Testis (tissue), 3 donors: ENCODE data around the gene ZNF791. TPM values are rescaled to one million over a fixed set of nuclear protein-coding genes. Genes with fewer than 3 reads are reported as not detected.
"Not testable (repeated sequence)": the region's sequence is repeated elsewhere in the genome, so short reads cannot be mapped to it uniquely, and the experiment has no call there.

Experiments
- DNase-seq: peaks from one replicate; pipeline ENCODE4 v3.0.0-alpha.2; 2019
- H3K27ac ChIP-seq, 2 donors: fragments of 200-600 bp; sonication (generic); one replicate each; pipeline ENCODE4 v1.5.1; 2019
- H3K27me3 ChIP-seq: fragments of 200-600 bp; sonication (generic); one replicate; pipeline ENCODE4 v1.5.1; 2019
- H3K36me3 ChIP-seq: fragments of 200-600 bp; sonication (generic); one replicate; pipeline ENCODE4 v1.5.1; 2017; ENCODE audit warnings: low read depth; ENCODE audit errors: missing control alignments
- H3K4me1 ChIP-seq: fragments of 200-600 bp; sonication (generic); one replicate; pipeline ENCODE4 v1.5.1; 2019
- H3K4me3 ChIP-seq, 2 donors: fragments of 200-600 bp; sonication (generic); one replicate each; pipeline ENCODE4 v1.5.1; 2017 to 2019
- H3K9me3 ChIP-seq: fragments of 200-600 bp; sonication (generic); one replicate; pipeline ENCODE4 v1.5.1; 2017
- CTCF ChIP-seq, 3 experiments: fragments of 450-650 bp in 2 of 3; fragments of 200-600 bp in 1 of 3; sonication (generic) in 1 of 3; IDR thresholded peaks; one replicate each; pipeline ENCODE4 v1.5.1; 2016 to 2019; ENCODE audit warnings: antibody characterized with exemption in 3 of 3, mild to moderate bottlenecking in 2 of 3, moderate library complexity in 1 of 3
- POLR2A ChIP-seq: fragments of 450-650 bp; IDR thresholded peaks from one replicate; pipeline ENCODE4 v1.6.1; 2017; ENCODE audit warnings: antibody characterized with exemption, mild to moderate bottlenecking, moderate library complexity
- WGBS, 2 donors: methylation state at CpG; one replicate each; pipeline ENCODE4 v1.1.5; 2018; 5-methylcytosine and 5-hydroxymethylcytosine counted together
- intact Hi-C: fragments of 100-400 bp; cut with DNase I; formaldehyde crosslinking; loops from one replicate; pipeline ENCODE4 v1.15.1; 2023; ENCODE audit warnings: low total_unique reads
- polyA plus RNA-seq: library from polyadenylated mRNA; stranded (reverse); fragments of 350-450 nt; fragmentation: Illumina TruSeq; extraction: RNeasy Lipid Tissue Mini Kit (QIAGEN cat#74804); gene quantifications from one replicate; pipeline ENCODE4 v1.2.3, GENCODE V29; 2014; ENCODE audit warnings: low read depth, low replicate concordance; ENCODE audit not compliant: insufficient read depth
- total RNA-seq, 2 donors: library from RNA; depleted of rRNA; stranded (reverse); fragments of >200 nt; gene quantifications; one replicate each; pipeline ENCODE4 v1.2.3, GENCODE V29; 2016

The ZNF791 gene
- total and polyA plus RNA-seq, 3 donors from 2014 or later, result 9.3 to 17.2 (median 16.1) TPM

GRCh38 chr19:12675399-12675798 lies 64.7 kb downstream of the ZNF791 start:
- Histone ChIP-seq H3K36me3 (no peaks in the 10 kb centered on the region), H3K9me3 (no peaks in the 10 kb centered on the region), H3K27me3 (no peaks in the 10 kb centered on the region), H3K27ac (no peak overlapping the region), H3K4me3 (no peak overlapping the region), H3K4me1 (peaks cover 9% of the 10 kb centered on the region)
- no peak for TF ChIP-seq POLR2A
- TF ChIP-seq CTCF (IDR thresholded peaks at IDR 0.05), result no peak
- DNase-seq, result no peak
- intact Hi-C loops, result no loop called here
- WGBS, 2 donors, result 95% methylated on average over 8 to 10 of the region's 10 CpGs

GRCh38 chr19:12675940-12676339 lies 65.2 kb downstream of the ZNF791 start:
- Histone ChIP-seq H3K9me3 (no peaks in the 10 kb centered on the region), H3K4me1 (peaks cover 10% of the 10 kb centered on the region), H3K4me3 (no peak overlapping the region), H3K36me3 (no peaks in the 10 kb centered on the region), H3K27me3 (no peaks in the 10 kb centered on the region), H3K27ac (no peak overlapping the region)
- TF ChIP-seq CTCF (IDR thresholded peaks at IDR 0.05) (no peak), POLR2A (no peak)
- WGBS, 2 donors, result 80 to 88% methylated on average over 11 to 15 of the region's 15 CpGs
- intact Hi-C loops, result no loop called here
- no peak for DNase-seq

GRCh38 chr19:12676384-12676792 lies 65.7 kb downstream of the ZNF791 start:
- DNase-seq, result peak; percentile 90
- Histone ChIP-seq H3K4me1 (peaks cover 10% of the 10 kb centered on the region), H3K27me3 (no peaks in the 10 kb centered on the region), H3K9me3 (no peaks in the 10 kb centered on the region), H3K27ac (no peak overlapping the region), H3K4me3 (no peak overlapping the region), H3K36me3 (no peaks in the 10 kb centered on the region)
- 35 to 36% methylated on average over 3 to 4 of the region's 4 CpGs for WGBS, 2 donors
- no peak for TF ChIP-seq POLR2A
- peak; percentile 66 to 89 (median 72) for TF ChIP-seq CTCF (IDR thresholded peaks at IDR 0.05)
- intact Hi-C loops, result no loop called here

GRCh38 chr19:12676928-12677327 lies 66.2 kb downstream of the ZNF791 start:
- no peak for DNase-seq
- H3K36me3 ChIP-seq, result no peaks in the 10 kb centered on the region
- no peaks in the 10 kb centered on the region for H3K27me3 ChIP-seq
- TF ChIP-seq CTCF (IDR thresholded peaks at IDR 0.05) (no peak), POLR2A (no peak)
- H3K4me3 ChIP-seq, result no peak overlapping the region
- intact Hi-C loops, result no loop called here
- H3K9me3 ChIP-seq, result no peaks in the 10 kb centered on the region
- peaks cover 10% of the 10 kb centered on the region for H3K4me1 ChIP-seq
- H3K27ac ChIP-seq, result no peak overlapping the region
- WGBS, 2 donors, result 89 to 92% methylated on average over 6 to 12 of the region's 12 CpGs

GRCh38 chr19:12678039-12678438 lies 67.3 kb downstream of the ZNF791 start:
- H3K4me1 ChIP-seq, H3K9me3 ChIP-seq, intact Hi-C loops, DNase-seq, H3K27me3 ChIP-seq, H3K27ac ChIP-seq, H3K36me3 ChIP-seq, H3K4me3 ChIP-seq: not testable (repeated sequence)
- WGBS, 2 donors, result 86 to 94% methylated on average over 4 to 5 of the region's 5 CpGs
